ENCODE measurements around the gene SORT1.
"Not testable (repeated sequence)": the region's sequence is repeated elsewhere in the genome, so short reads cannot be mapped to it uniquely, and the experiment has no call there.

Gene SORT1

GRCh38 chr1:109396871-109397580, 692 bp downstream of the SORT1 start:
- no peak for DNase-seq

DNA sequence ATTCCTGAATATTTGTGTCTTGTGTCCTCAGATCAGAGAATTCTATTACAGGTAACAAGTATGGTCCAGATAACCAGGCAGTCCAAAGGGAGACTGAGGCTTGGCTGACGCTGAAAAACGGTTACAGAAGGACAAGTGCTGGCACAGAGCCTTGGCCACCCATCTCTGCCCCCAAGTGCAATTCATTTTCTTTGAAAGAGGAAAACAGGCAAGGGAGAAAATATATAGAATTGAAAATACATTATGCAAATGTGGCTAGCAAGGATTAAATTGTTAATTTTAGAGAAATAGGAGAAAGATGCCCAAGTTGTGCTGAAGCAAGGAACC, 1.2 kb downstream of the SORT1 start:
- DNase-seq, result no peak

DNA sequence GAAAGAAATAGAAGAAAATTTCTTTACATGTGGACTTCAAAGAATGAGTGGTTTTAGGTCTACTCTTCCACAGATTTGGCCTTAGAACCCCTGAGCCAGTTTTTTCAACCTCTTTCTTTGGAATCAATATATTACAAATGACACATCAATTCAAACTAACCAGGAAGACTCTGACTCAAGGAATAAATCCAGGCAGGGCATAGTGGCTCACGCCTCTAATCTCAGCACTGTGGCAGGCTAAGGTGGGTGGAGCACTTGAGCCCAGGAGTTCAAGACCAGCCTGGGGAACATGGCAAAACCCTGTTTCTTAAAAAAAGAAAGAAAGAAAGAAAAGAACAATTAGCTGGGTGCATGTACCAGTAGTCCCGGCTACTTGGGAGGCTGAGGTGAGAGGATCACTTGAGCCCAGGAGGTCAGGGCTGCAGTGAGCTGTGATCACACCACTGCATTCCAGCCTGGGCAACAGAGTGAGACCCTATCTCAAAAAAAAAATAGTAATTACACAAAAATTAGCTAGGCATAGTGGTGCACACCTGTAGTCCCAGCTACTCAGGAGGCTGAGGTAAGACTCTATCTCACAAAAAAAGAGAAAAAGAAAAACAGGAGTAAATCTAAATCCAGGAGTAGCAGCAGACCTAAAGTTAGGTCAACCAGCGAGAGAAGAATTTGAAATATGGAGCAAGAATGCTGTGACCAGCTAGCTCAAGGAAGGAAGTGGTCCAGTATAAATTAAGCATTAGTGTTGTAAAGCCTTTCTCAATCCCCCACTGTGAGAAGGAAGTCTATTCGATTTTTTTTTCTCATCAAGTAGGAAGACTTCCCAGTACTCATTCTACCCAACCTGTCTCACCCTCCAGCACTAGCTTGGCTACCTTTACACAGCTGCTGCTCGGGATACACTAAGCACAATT, 1.9 kb downstream of the SORT1 start:
- DNase-seq, result no peak

- DNase-seq, result not testable (repeated sequence)
Observed at GRCh38 chr1:109395282-109395599, 2.5 kb downstream of the SORT1 start.

DNA sequence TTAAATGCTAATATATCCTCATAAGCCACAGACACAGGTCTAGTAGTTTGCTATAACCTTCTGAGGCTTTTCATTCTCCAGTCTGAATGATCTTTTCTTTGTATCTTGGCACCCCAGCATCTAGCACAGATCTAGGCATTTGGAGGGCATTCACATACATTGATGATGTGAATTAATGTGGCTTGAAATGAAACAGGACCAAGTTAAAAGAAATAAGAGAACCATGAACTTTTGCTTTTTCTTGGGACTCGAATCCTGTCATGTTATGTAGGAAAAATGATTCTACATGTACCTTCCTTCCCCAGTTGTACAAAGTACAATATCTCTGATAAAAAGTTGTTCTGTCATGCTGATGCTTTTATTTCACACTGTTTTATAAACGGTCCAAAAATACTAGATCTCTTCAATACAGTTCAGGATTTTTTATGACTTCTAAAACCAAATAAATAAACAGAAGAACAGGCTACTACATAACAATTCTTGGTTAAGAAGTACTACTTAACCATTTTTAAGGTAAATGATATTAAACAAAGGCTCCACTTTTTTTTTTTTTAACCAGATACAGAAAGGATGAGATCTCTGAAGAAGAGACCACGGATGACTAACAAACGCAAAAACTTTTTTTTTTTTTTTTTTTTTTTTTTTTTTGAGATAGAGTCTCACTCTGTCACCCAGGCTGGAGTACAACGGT, 3.0 kb downstream of the SORT1 start:
- no peak for DNase-seq

GRCh38 chr1:109393617-109394233, 4.0 kb downstream of the SORT1 start:
- DNase-seq, result no peak

DNA sequence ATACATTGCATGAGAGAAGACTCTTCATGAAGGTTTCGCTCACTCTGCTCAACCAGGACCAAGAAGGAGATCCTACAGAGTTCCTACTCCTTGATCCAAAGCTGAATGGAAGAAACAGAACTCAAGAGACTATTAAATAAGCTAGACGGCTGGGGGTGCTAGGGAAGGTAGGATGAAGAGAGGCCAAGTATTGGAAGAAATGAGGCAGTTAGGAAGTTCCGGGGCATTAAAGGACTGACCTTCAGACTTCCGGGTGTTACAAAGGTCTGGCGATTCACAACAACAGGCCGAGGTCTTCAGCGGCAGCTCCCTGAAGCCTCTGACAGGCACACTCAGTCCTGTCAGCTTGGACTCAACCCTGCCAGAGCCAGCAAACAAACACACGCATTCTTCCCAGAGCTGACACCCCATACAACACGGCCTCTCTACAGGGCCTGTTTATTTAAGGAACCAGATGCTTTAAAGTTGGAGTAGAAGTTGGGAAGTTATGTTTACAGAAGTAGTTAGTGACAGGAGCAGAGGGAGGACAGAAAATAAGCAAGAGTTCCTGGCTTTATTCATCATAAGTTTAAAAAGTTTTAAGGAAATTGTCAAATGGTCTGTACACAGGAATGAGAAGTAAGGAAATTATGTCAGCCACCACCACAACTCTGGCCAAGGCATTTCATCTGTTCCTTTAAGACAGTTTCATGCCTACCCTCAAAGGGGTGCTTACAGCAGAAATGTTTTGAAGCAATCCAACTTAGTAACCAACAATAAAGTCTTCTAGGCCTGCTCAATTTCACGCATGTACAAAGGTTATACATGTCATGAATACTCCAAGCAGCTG, 4.7 kb downstream of the SORT1 start:
- DNase-seq, result no peak

- no peak for DNase-seq
Observed at GRCh38 chr1:109392037-109392787, 5.5 kb downstream of the SORT1 start.

- no peak for DNase-seq
Observed at GRCh38 chr1:109391626-109392025, 6.1 kb downstream of the SORT1 start.

- no peak for DNase-seq
Observed at GRCh38 chr1:109391157-109391556, 6.6 kb downstream of the SORT1 start.

DNA sequence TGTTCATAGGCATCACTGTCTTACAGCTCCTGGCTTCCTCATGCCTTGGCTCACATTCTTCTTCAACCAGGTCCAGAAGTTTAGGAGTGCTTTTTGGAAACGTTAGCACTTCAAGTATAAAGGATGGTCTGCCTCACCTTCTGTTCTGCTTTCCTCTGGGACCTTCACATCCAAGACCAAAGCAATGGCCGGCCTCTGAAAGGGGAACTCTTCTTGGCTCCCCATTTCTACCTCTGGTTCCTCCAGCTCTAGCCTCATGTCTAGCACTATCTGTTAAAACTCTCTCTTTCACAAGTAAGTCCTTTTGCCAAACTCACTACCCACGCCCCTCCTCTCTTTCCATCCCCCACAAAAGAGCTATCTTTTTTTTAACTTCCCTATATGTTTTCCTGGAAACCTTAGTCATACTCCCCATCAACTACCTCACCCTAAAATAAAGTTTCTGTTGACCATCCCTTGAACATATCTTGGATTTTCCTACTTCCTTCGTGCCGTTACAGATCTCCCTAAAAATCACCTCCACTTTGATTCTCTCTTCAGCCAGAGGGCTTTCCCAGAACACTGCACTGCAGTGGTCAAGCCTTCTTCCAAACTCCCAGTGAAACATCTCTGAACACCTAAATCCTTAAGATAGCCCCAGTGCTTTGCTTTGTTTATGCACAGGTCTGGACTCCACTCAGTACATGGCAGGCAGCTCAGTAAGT, 7.9 kb downstream of the SORT1 start:
- DNase-seq, result no peak

DNA sequence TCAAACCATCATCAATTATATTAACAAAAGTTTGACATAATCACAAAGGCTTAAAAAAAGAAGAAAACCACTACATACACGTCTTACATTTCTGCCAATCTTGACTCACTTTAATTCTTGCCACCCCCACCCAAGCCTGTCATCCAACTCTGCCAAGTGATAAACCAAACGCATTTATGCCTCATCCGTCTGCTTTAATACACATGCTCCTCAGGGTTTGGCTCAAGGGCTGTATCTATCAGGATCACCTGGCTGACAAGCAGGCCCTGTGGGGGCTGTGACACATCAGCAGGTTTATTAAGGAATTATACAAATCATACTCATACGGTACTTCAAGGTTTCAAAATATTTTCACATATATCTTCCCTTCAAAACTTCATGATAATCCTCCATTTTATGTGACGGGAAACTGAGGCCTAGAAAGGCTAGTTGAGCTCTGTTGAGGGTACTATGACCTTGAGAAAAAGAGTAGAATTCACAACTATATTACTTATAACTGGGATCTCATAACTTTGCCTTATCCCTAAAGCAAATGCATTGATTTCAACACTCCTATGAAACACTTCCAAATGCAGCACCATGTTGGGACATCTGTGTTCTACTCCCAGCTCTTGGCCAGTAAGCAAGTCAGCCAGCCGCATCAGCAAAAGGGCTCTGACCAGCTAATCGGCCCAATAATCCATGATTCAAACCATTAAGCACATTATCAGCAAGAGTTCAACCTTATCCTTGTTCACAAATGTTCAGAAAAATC, 8.7 kb downstream of the SORT1 start:
- no peak for DNase-seq

GRCh38 chr1:109388208-109388711, 9.5 kb downstream of the SORT1 start:
- DNase-seq, result no peak

GRCh38 chr1:109386054-109386717, 11.5 kb downstream of the SORT1 start:
- no peak for DNase-seq

DNA sequence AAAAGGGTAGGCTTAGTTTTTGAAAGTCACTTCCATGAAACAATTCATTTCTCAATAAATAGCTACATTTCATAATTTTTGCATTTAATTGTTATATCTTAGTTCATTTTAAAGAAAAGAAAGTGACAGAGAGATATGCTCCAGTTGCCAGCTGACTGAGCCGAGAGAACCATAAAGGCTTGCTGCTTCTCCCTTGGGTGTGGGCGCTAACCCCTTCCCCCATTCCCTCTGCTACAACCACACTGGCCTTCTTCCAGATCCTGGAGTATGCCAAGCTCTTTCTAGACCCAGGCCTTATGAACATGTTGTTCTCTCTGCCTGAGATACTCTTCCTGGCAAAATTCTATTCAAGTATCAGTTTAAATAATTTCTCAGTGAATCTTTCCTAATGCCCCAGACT, 12.3 kb downstream of the SORT1 start:
- no peak for DNase-seq

- no peak for DNase-seq
Observed at GRCh38 chr1:109383854-109384253, 13.9 kb downstream of the SORT1 start.

DNA sequence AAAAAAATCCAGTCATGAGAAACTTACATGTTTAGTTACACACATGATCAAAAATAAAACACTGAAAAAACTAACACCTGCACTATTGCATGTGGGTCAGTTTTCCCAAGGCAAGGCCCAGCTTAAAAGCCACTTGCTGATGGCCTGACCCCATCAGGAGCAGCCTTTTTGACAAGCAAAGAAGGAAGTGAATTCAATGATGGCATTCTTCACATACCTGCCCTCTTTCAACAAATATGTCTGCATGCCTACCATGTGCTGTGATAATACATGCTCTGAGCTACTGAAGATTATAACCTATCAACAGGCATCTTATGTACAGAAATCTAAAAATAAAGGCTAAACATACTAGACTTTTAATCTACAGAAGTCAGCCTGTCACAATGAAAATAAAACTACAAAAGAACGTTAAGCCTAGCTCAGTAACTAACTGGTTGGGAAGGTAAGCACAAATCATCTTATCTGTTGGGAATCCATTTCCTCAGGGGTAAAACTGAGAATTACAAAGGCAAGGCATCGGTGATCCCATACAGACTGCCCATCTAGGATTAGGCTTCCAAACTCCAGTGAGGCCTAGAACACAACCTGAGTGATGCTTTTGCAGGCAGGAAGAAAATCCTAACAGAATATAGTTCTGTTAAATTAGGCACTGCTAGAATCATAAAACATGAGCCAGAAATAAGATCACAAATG, 14.5 kb downstream of the SORT1 start:
- no peak for DNase-seq

- DNase-seq, result no peak
Observed at GRCh38 chr1:109381573-109381972, 16.1 kb downstream of the SORT1 start.

DNA sequence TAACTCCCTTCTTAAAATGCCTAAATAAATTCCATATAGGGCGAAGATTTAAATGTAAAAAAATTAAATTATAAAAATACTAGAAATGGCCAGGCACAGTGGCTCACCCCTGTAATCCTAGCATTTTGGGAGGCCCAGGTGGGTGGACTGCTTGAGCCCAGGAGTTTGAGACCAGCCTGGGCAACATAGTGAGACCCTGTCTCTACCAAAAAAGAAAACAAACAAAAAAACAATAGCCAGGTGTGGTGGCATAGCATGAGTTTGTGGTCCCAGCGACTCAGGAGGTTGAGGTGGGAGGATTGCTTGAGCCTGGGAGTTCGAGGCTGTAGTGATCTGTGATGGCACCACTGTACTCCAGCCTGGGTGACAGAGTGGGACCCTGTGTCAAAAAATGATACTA, 17.8 kb downstream of the SORT1 start:
- no peak for DNase-seq

Data from KG1 (cell line).